ENCODE results near the gene TBC1D32. TPM values are rescaled to one million over a fixed set of nuclear protein-coding genes. Genes with fewer than 3 reads are reported as not detected.

Gene TBC1D32
- total RNA-seq, 4 donors from 2014 or later = 4.4 to 12.6 (median 6.6) TPM

- no peak for TF ChIP-seq CTCF (IDR thresholded peaks at IDR 0.05; ENCODE audit: low read depth)
Observed at GRCh38 chr6:121285041-121285440, 49.2 kb downstream of the TBC1D32 start.

- TF ChIP-seq CTCF (IDR thresholded peaks at IDR 0.05; ENCODE audit: low read depth) = no peak
Observed at GRCh38 chr6:121274666-121275295, 59.5 kb downstream of the TBC1D32 start.

GRCh38 chr6:121263742-121264141, 70.5 kb downstream of the TBC1D32 start:
- no peak for TF ChIP-seq CTCF (IDR thresholded peaks at IDR 0.05; ENCODE audit: low read depth)

GRCh38 chr6:121260651-121261102, 73.6 kb downstream of the TBC1D32 start:
- no peak for TF ChIP-seq CTCF (IDR thresholded peaks at IDR 0.05; ENCODE audit: low read depth)

- TF ChIP-seq CTCF (IDR thresholded peaks at IDR 0.05; ENCODE audit: low read depth) = no peak
Observed at GRCh38 chr6:121247386-121247785, 86.9 kb downstream of the TBC1D32 start.

- no peak for TF ChIP-seq CTCF (IDR thresholded peaks at IDR 0.05; ENCODE audit: low read depth)
Observed at GRCh38 chr6:121242386-121242785, 91.9 kb downstream of the TBC1D32 start.

GRCh38 chr6:121237859-121238258, 96.4 kb downstream of the TBC1D32 start:
- no peak for TF ChIP-seq CTCF (IDR thresholded peaks at IDR 0.05; ENCODE audit: low read depth)

Measured in subcutaneous adipose tissue (tissue), 4 donors.